Suprapubic skin (tissue), 4 donors: ENCODE measurements around the gene GYG1. TPM values are rescaled to one million over a fixed set of nuclear protein-coding genes. Genes with fewer than 3 reads are reported as not detected.
A peak's percentile ranks its signal among the peaks of the same experiment; 100 is the strongest.

ENCODE experiments used
- DNase-seq, 2 donors: peaks; one replicate each; pipeline ENCODE4 v3.0.0-alpha.2; 2019; ENCODE audit warnings: low spot score in 2 of 2
- H3K27ac ChIP-seq: fragments of 200-600 bp; sonication (generic); one replicate; pipeline ENCODE4 v1.5.1; 2019
- H3K27me3 ChIP-seq: fragments of 200-600 bp; sonication (generic); one replicate; pipeline ENCODE4 v1.5.1; 2019
- H3K36me3 ChIP-seq: fragments of 200-600 bp; sonication (generic); one replicate; pipeline ENCODE4 v1.5.1; 2019
- H3K4me1 ChIP-seq: fragments of 200-600 bp; sonication (generic); one replicate; pipeline ENCODE4 v1.5.1; 2019
- H3K4me3 ChIP-seq: fragments of 200-600 bp; sonication (generic); one replicate; pipeline ENCODE4 v1.5.1; 2019; ENCODE audit warnings: mild to moderate bottlenecking
- H3K9me3 ChIP-seq: fragments of 200-600 bp; sonication (generic); one replicate; pipeline ENCODE4 v1.5.1; 2019
- CTCF ChIP-seq, 2 donors: fragments of 200-600 bp in 1 of 2; fragments of 450-650 bp in 1 of 2; sonication (generic) in 1 of 2; IDR thresholded peaks; one replicate each; pipeline ENCODE4 v1.5.1; 2016 to 2019; ENCODE audit warnings: antibody characterized with exemption in 2 of 2, mild to moderate bottlenecking in 1 of 2, moderate library complexity in 1 of 2
- EP300 ChIP-seq: sonication (generic); formaldehyde crosslinking; IDR thresholded peaks from one replicate; pipeline ENCODE4 v1.6.1; 2017; ENCODE audit warnings: antibody characterized with exemption
- POLR2A ChIP-seq, 2 donors: fragments of 450-650 bp; IDR thresholded peaks; one replicate each; pipeline ENCODE4 v1.6.1; 2017; ENCODE audit warnings: antibody characterized with exemption in 2 of 2, mild to moderate bottlenecking in 2 of 2, moderate library complexity in 2 of 2
- POLR2AphosphoS5 ChIP-seq, 3 donors: sonication (generic); formaldehyde crosslinking; IDR thresholded peaks; one replicate each; pipeline ENCODE4 v1.6.1; 2017; ENCODE audit warnings: antibody characterized with exemption in 3 of 3
- WGBS: methylation state at CpG from one replicate; pipeline ENCODE4 v1.1.5; 2018; 5-methylcytosine and 5-hydroxymethylcytosine counted together
- total RNA-seq, 4 donors: library from RNA; depleted of rRNA; stranded (reverse); fragments of >200 nt; gene quantifications; one replicate each; pipeline ENCODE4 v1.1.0, GENCODE V29; 2016

GYG1 gene
- total RNA-seq, 4 donors from 2014 or later, result 9.3 to 17.5 (median 13.4) TPM

GRCh38 chr3:149016242-149016641, 24.9 kb downstream of the GYG1 start:
- no peak for DNase-seq
- TF ChIP-seq POLR2AphosphoS5 (IDR thresholded peaks at IDR 0.05), result no peak
- no peak for TF ChIP-seq EP300
- TF ChIP-seq CTCF (IDR thresholded peaks at IDR 0.05), result no peak
- TF ChIP-seq POLR2A (IDR thresholded peaks at IDR 0.05), result no peak
- Histone ChIP-seq H3K27ac (no peak overlapping the region), H3K4me3 (no peak overlapping the region), H3K9me3 (no peaks in the 10 kb centered on the region), H3K36me3 (peaks cover 33% of the 10 kb centered on the region), H3K4me1 (peaks cover 7% of the 10 kb centered on the region), H3K27me3 (no peaks in the 10 kb centered on the region)
- WGBS, result 92% methylated on average over 2 of the region's 2 CpGs

- H3K4me1 ChIP-seq, result peaks cover 7% of the 10 kb centered on the region
- no peak for DNase-seq
- peaks cover 28% of the 10 kb centered on the region for H3K36me3 ChIP-seq
- H3K4me3 ChIP-seq, result no peak overlapping the region
- TF ChIP-seq POLR2AphosphoS5 (IDR thresholded peaks at IDR 0.05), result no peak
- TF ChIP-seq CTCF (IDR thresholded peaks at IDR 0.05), result no peak
- no peak for TF ChIP-seq EP300
- TF ChIP-seq POLR2A (IDR thresholded peaks at IDR 0.05), result no peak
- H3K9me3 ChIP-seq, result no peaks in the 10 kb centered on the region
- no peaks in the 10 kb centered on the region for H3K27me3 ChIP-seq
- 67% methylated on average over 9 of the region's 9 CpGs for WGBS
- peak overlapping the region; percentile 11 for H3K27ac ChIP-seq
Measured at GRCh38 chr3:149016669-149017541, 25.6 kb downstream of the GYG1 start.

GRCh38 chr3:149018247-149018646, 26.9 kb downstream of the GYG1 start:
- WGBS, result 50% methylated on average over 1 of the region's 1 CpG
- Histone ChIP-seq H3K36me3 (peaks cover 19% of the 10 kb centered on the region), H3K27ac (no peak overlapping the region), H3K27me3 (no peaks in the 10 kb centered on the region), H3K4me3 (no peak overlapping the region), H3K4me1 (peaks cover 7% of the 10 kb centered on the region), H3K9me3 (no peaks in the 10 kb centered on the region)
- no peak for DNase-seq
- TF ChIP-seq POLR2AphosphoS5 (IDR thresholded peaks at IDR 0.05), result no peak
- TF ChIP-seq EP300, result no peak

GRCh38 chr3:149019580-149019979, 28.2 kb downstream of the GYG1 start:
- Histone ChIP-seq H3K4me1 (peaks cover 7% of the 10 kb centered on the region), H3K36me3 (peaks cover 20% of the 10 kb centered on the region), H3K4me3 (no peak overlapping the region), H3K27ac (no peak overlapping the region), H3K27me3 (no peaks in the 10 kb centered on the region), H3K9me3 (no peaks in the 10 kb centered on the region)
- DNase-seq, result no peak
- TF ChIP-seq EP300 (no peak), POLR2AphosphoS5 (IDR thresholded peaks at IDR 0.05) (no peak), POLR2A (IDR thresholded peaks at IDR 0.05) (no peak), CTCF (IDR thresholded peaks at IDR 0.05) (no peak)
- 91% methylated on average over 4 of the region's 4 CpGs for WGBS

- H3K36me3 ChIP-seq, result peaks cover 27% of the 10 kb centered on the region
- WGBS, result 60% methylated on average over 3 of the region's 3 CpGs
- H3K27me3 ChIP-seq, result no peaks in the 10 kb centered on the region
- TF ChIP-seq EP300, result no peak
- no peak for DNase-seq
- peaks cover 7% of the 10 kb centered on the region for H3K4me1 ChIP-seq
- no peak overlapping the region for H3K27ac ChIP-seq
- no peak overlapping the region for H3K4me3 ChIP-seq
- no peaks in the 10 kb centered on the region for H3K9me3 ChIP-seq
Measured at GRCh38 chr3:149020196-149020838, 29.0 kb downstream of the GYG1 start.

- Histone ChIP-seq H3K27me3 (no peaks in the 10 kb centered on the region), H3K4me3 (no peak overlapping the region), H3K9me3 (no peaks in the 10 kb centered on the region), H3K27ac (no peak overlapping the region), H3K36me3 (peaks cover 31% of the 10 kb centered on the region), H3K4me1 (peaks cover 7% of the 10 kb centered on the region)
- no peak for DNase-seq
- no peak for TF ChIP-seq POLR2AphosphoS5 (IDR thresholded peaks at IDR 0.05)
- no peak for TF ChIP-seq POLR2A (IDR thresholded peaks at IDR 0.05)
- no peak for TF ChIP-seq EP300
- no peak for TF ChIP-seq CTCF (IDR thresholded peaks at IDR 0.05)
- WGBS, result 93% methylated on average over 4 of the region's 4 CpGs
Measured at GRCh38 chr3:149020839-149021252, 29.5 kb downstream of the GYG1 start.
